ENCODE results near the gene NTN4. TPM values are rescaled to one million over a fixed set of nuclear protein-coding genes. Genes with fewer than 3 reads are reported as not detected.
A peak's percentile ranks its signal among the peaks of the same experiment; 100 is the strongest.
"Not testable (repeated sequence)": the region's sequence is repeated elsewhere in the genome, so short reads cannot be mapped to it uniquely, and the experiment has no call there.

The NTN4 gene
- total RNA-seq, 4 donors from 2014 or later = 33.5 to 103 (median 51.5) TPM

GRCh38 chr12:95623554-95624170 lies 166.9 kb downstream of the NTN4 start:
- H3K27me3 ChIP-seq = no peaks in the 10 kb centered on the region
- peak; percentile 91 for ATAC-seq
- peak overlapping the region; percentile 81 to 85 (median 83) for H3K27ac ChIP-seq

GRCh38 chr12:95622879-95623278 lies 167.7 kb downstream of the NTN4 start:
- peak overlapping the region in 3 of 4 donors; percentile 65 to 85 (median 81) for H3K27ac ChIP-seq
- no peak for ATAC-seq
- H3K4me3 ChIP-seq = no peak overlapping the region
- peaks cover 4 to 18% (median 11%) of the 10 kb centered on the region in 3 donors for H3K4me1 ChIP-seq
- no peaks in the 10 kb centered on the region for H3K9me3 ChIP-seq
- WGBS, 2 donors (ENCODE audit: low coverage in 1 of 2) = 100% methylated on average over 1 to 3 of the region's 3 CpGs
- no peaks in the 10 kb centered on the region for H3K36me3 ChIP-seq
- no peaks in the 10 kb centered on the region for H3K27me3 ChIP-seq
- TF ChIP-seq EP300 (IDR thresholded peaks at IDR 0.05) (no peak), POLR2AphosphoS5 (IDR thresholded peaks at IDR 0.05) (no peak), CTCF (IDR thresholded peaks at IDR 0.05) (no peak), POLR2A (IDR thresholded peaks at IDR 0.05) (no peak)

More at GRCh38 chr12:95623554-95624170, 166.9 kb downstream of the NTN4 start:
- TF ChIP-seq POLR2AphosphoS5 (IDR thresholded peaks at IDR 0.05) (peak; percentile 61), CTCF (IDR thresholded peaks at IDR 0.05) (peak; percentile 40 to 81 (median 70)), EP300 (IDR thresholded peaks at IDR 0.05) (no peak), POLR2A (IDR thresholded peaks at IDR 0.05) (no peak)
- 45 to 80% methylated on average over 1 to 8 of the region's 18 CpGs for WGBS, 2 donors (ENCODE audit: low coverage in 1 of 2)
- H3K4me1 ChIP-seq = peaks cover 4 to 18% (median 11%) of the 10 kb centered on the region in 3 donors
- H3K9me3 ChIP-seq = no peaks in the 10 kb centered on the region
- H3K36me3 ChIP-seq = no peaks in the 10 kb centered on the region
- no peak overlapping the region for H3K4me3 ChIP-seq

- 67 to 75% methylated on average over 2 to 5 of the region's 6 CpGs for WGBS, 2 donors (ENCODE audit: low coverage in 1 of 2)
- no peak for ATAC-seq
Measured at GRCh38 chr12:95621725-95622124, 168.8 kb downstream of the NTN4 start.

GRCh38 chr12:95620171-95620570 lies 170.4 kb downstream of the NTN4 start:
- H3K27me3 ChIP-seq = no peaks in the 10 kb centered on the region
- WGBS, 2 donors (ENCODE audit: low coverage in 1 of 2) = 59 to 69% methylated on average over 2 of the region's 4 CpGs
- TF ChIP-seq CTCF (IDR thresholded peaks at IDR 0.05) = no peak
- H3K27ac ChIP-seq = no peak overlapping the region
- H3K4me3 ChIP-seq = no peak overlapping the region
- ATAC-seq = no peak
- H3K9me3 ChIP-seq = no peaks in the 10 kb centered on the region
- H3K36me3 ChIP-seq = no peaks in the 10 kb centered on the region
- H3K4me1 ChIP-seq = peaks cover 4 to 13% (median 11%) of the 10 kb centered on the region in 3 donors

More at GRCh38 chr12:95621725-95622124, 168.8 kb downstream of the NTN4 start:
- Histone ChIP-seq H3K27me3 (no peaks in the 10 kb centered on the region), H3K9me3 (no peaks in the 10 kb centered on the region), H3K36me3 (no peaks in the 10 kb centered on the region), H3K27ac (no peak overlapping the region), H3K4me1 (peaks cover 4 to 18% (median 11%) of the 10 kb centered on the region in 3 donors), H3K4me3 (no peak overlapping the region)
- TF ChIP-seq EP300 (IDR thresholded peaks at IDR 0.05) = no peak
- no peak for TF ChIP-seq POLR2A (IDR thresholded peaks at IDR 0.05)
- no peak for TF ChIP-seq POLR2AphosphoS5 (IDR thresholded peaks at IDR 0.05)
- TF ChIP-seq CTCF (IDR thresholded peaks at IDR 0.05) = no peak

GRCh38 chr12:95616470-95616869 lies 174.1 kb downstream of the NTN4 start:
- H3K27me3 ChIP-seq, ATAC-seq, H3K4me1 ChIP-seq, H3K27ac ChIP-seq, H3K4me3 ChIP-seq, H3K9me3 ChIP-seq, H3K36me3 ChIP-seq: not testable (repeated sequence)
- WGBS, 2 donors (ENCODE audit: low coverage in 1 of 2) = 83 to 92% methylated on average over 2 to 7 of the region's 7 CpGs
